ENCODE data around the gene ARHGEF28. TPM values are rescaled to one million over a fixed set of nuclear protein-coding genes. Genes with fewer than 3 reads are reported as not detected.

The ARHGEF28 gene
- total RNA-seq, 4 donors from 2014 or later: 0.52 to 1.2 (median 0.98) TPM

GRCh38 chr5:73652391-73652790, 26.4 kb downstream of the ARHGEF28 start:
- H3K27me3 ChIP-seq: no peaks in the 10 kb centered on the region
- no peaks in the 10 kb centered on the region for H3K4me1 ChIP-seq
- no peak for TF ChIP-seq POLR2A (IDR thresholded peaks at IDR 0.05)
- in situ Hi-C loops (cut with MboI; ENCODE audit: low sequenced_read_pairs in 4 of 4) (no loop called here), intact Hi-C loops (cut with DNase I; ENCODE audit: low total_unique reads) (no loop called here)
- H3K36me3 ChIP-seq: no peaks in the 10 kb centered on the region
- H3K4me3 ChIP-seq: no peak overlapping the region
- no peak for ATAC-seq
- no peak overlapping the region for H3K27ac ChIP-seq
- DNase-seq: no peak
- no peaks in the 10 kb centered on the region for H3K9me3 ChIP-seq

GRCh38 chr5:73654171-73654811, 28.3 kb downstream of the ARHGEF28 start:
- DNase-seq: no peak
- Histone ChIP-seq H3K27me3 (no peaks in the 10 kb centered on the region), H3K4me3 (no peak overlapping the region), H3K36me3 (no peaks in the 10 kb centered on the region), H3K27ac (no peak overlapping the region), H3K4me1 (no peaks in the 10 kb centered on the region), H3K9me3 (no peaks in the 10 kb centered on the region)
- intact Hi-C loops (cut with DNase I; ENCODE audit: low total_unique reads) (no loop called here), in situ Hi-C loops (cut with MboI; ENCODE audit: low sequenced_read_pairs in 4 of 4) (no loop called here)
- TF ChIP-seq POLR2A (IDR thresholded peaks at IDR 0.05): no peak
- no peak for TF ChIP-seq CTCF (IDR thresholded peaks at IDR 0.05 in 4 of 5, conservative IDR thresholded peaks at IDR 0.05 in 1 of 5)
- ATAC-seq: no peak

GRCh38 chr5:73654819-73655318, 28.9 kb downstream of the ARHGEF28 start:
- Histone ChIP-seq H3K27ac (no peak overlapping the region), H3K4me3 (no peak overlapping the region), H3K4me1 (no peaks in the 10 kb centered on the region), H3K27me3 (no peaks in the 10 kb centered on the region), H3K9me3 (no peaks in the 10 kb centered on the region), H3K36me3 (no peaks in the 10 kb centered on the region)
- TF ChIP-seq POLR2A (IDR thresholded peaks at IDR 0.05): no peak
- TF ChIP-seq CTCF (IDR thresholded peaks at IDR 0.05 in 4 of 5, conservative IDR thresholded peaks at IDR 0.05 in 1 of 5): no peak
- ATAC-seq (no peak), DNase-seq (no peak)
- intact Hi-C loops (cut with DNase I; ENCODE audit: low total_unique reads): no loop called here
- in situ Hi-C loops (cut with MboI; ENCODE audit: low sequenced_read_pairs in 4 of 4): no loop called here

GRCh38 chr5:73655521-73656160, 29.6 kb downstream of the ARHGEF28 start:
- H3K27me3 ChIP-seq: no peaks in the 10 kb centered on the region
- TF ChIP-seq CTCF (IDR thresholded peaks at IDR 0.05 in 4 of 5, conservative IDR thresholded peaks at IDR 0.05 in 1 of 5) (no peak), POLR2A (IDR thresholded peaks at IDR 0.05) (no peak)
- no peak overlapping the region for H3K27ac ChIP-seq
- ATAC-seq: no peak
- no peaks in the 10 kb centered on the region for H3K36me3 ChIP-seq
- in situ Hi-C loops (cut with MboI; ENCODE audit: low sequenced_read_pairs in 4 of 4) (no loop called here), intact Hi-C loops (cut with DNase I; ENCODE audit: low total_unique reads) (no loop called here)
- H3K9me3 ChIP-seq: no peaks in the 10 kb centered on the region
- no peak overlapping the region for H3K4me3 ChIP-seq
- no peak for DNase-seq
- no peaks in the 10 kb centered on the region for H3K4me1 ChIP-seq

- TF ChIP-seq POLR2A (IDR thresholded peaks at IDR 0.05) (no peak), CTCF (IDR thresholded peaks at IDR 0.05 in 4 of 5, conservative IDR thresholded peaks at IDR 0.05 in 1 of 5) (no peak)
- Histone ChIP-seq H3K4me1 (no peaks in the 10 kb centered on the region), H3K36me3 (no peaks in the 10 kb centered on the region), H3K4me3 (no peak overlapping the region), H3K27ac (no peak overlapping the region), H3K27me3 (no peaks in the 10 kb centered on the region), H3K9me3 (no peaks in the 10 kb centered on the region)
- intact Hi-C loops (cut with DNase I; ENCODE audit: low total_unique reads): no loop called here
- ATAC-seq (no peak), DNase-seq (no peak)
- in situ Hi-C loops (cut with MboI; ENCODE audit: low sequenced_read_pairs in 4 of 4): no loop called here
Observed at GRCh38 chr5:73661753-73662152, 35.8 kb downstream of the ARHGEF28 start.
